B cell (primary cell): ENCODE measurements around the gene KIF15.

Experiments
- CTCF ChIP-seq: fragments of 200-600 bp; IDR thresholded peaks from one replicate; pipeline ENCODE4 v1.8.0; 2022; ENCODE audit warnings: antibody characterized with exemption, mild to moderate bottlenecking
- EZH2 ChIP-seq: IDR thresholded peaks from 2 replicates; pipeline ENCODE4 v1.6.1; 2012; ENCODE audit warnings: borderline replicate concordance, low read depth, mild to moderate bottlenecking, moderate library complexity, low read length; ENCODE audit not compliant: insufficient read depth, poor library complexity, severe bottlenecking

GRCh38 chr3:44762690-44763089, 1.1 kb downstream of the KIF15 start:
- TF ChIP-seq CTCF (no peak), EZH2 (no peak)
